IPS DF 4.7 (cell line): Measurements from ENCODE around the gene KIZ.

Source experiments
- DNase-seq: peaks from one replicate; pipeline ENCODE4 v3.0.0-alpha.2; 2013; ENCODE audit warnings: low spot score; ENCODE audit errors: extremely low read depth

The KIZ gene, protein sequence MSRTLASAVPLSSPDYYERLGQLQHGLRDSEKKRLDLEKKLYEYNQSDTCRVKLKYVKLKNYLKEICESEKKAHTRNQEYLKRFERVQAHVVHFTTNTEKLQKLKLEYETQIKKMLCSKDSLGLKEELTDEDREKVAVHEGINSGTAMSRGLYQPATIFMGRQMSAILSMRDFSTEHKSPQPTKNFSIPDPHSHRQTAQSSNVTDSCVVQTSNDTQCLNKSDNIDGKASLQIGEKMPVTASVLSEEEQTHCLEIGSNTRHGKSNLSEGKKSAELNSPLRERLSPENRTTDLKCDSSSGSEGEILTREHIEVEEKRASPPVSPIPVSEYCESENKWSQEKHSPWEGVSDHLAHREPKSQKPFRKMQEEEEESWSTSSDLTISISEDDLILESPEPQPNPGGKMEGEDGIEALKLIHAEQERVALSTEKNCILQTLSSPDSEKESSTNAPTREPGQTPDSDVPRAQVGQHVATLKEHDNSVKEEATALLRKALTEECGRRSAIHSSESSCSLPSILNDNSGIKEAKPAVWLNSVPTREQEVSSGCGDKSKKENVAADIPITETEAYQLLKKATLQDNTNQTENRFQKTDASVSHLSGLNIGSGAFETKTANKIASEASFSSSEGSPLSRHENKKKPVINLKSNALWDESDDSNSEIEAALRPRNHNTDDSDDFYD

DNA sequence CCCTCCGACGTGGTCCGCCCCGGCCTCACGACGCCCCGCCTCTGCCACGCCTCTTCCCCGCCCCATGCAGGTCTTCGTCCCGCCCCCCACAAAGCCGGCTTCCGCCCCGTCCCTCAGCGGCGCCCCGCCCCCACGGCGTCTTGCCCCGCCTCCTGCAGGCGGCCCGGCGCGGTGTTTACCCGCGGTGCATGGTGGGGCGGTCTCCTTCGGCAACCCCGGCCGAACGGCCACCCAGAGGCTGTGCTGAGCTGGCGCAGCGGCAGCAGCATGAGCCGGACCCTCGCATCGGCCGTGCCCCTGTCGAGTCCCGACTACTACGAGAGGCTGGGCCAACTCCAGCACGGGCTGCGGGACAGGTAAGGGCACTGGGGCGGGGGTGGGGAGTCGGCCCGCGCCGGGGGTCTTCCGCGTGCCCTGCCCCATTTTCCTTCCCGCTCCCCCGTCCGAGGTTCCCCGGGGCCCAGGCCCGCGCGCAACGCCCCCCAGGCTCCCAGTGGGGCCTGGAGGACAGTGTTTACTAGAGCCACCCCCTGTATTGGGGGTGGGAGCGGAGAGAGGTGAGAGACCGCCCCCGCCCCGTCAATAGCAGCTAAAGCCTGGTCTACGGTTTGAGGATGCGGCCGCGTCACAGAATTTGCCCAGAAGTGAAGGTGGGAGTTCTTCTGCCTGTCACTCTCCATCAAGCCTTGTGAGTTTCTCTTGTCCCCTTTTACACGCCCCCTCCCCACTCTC lies at the start of gene KIZ:
TSS of gene KIZ (plus strand) at position 234 of the 732 bp plus-strand sequence. CDS start at position 268, 34 bp downstream.
- no peak for DNase-seq

DNA sequence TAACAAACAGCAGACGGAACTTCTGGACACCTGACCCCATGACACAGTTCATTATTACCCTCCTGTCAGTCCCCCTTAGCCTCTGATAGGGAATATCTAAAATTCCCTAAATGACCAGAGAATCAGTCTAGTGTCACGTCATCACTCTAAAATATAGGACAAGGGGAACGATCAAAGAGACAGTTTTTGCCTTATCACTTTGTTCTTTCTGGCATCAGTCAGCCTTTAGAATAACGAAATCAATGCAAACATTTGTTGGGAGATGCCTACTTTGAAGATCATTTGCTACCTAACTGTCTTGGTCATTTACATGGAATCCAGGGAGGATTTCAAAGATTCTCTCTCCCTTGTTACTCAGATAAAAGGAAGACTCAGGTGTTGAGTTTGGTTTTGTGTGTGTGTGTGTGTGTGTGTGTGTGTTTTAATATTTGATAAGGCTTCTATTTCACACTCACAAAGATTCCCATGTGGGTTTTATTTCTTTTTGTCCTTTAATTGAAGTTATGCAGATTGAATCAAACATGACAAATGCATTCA lies 48.0 kb upstream of the KIZ start:
- no peak for DNase-seq

- no peak for DNase-seq
Measured at GRCh38 chr20:21082584-21082983, 43.3 kb upstream of the KIZ start.

DNA sequence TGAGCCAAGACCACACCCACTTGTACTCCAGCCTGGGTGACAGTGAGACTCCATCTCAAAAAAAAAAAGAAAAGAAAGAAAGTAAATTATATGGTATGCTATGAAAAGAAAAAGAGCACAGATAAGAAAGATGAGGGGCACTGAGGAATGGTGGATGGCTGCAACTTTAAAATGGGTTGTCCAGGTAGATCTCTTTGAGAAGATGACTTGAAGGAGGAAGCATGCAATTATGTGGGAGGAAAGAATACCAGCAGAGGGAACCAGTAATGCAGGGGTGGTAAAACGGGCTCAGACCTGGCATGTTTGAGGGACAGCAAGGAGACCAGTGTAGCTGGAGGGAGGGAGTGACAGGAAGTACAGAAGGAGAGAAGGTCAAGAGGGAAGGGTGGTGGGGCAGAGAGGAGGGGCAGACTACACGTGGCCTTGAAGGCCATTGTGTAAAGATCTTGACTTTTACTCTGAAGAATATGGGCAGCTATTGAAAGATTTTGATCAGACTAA lies 42.0 kb upstream of the KIZ start:
- no peak for DNase-seq

DNA sequence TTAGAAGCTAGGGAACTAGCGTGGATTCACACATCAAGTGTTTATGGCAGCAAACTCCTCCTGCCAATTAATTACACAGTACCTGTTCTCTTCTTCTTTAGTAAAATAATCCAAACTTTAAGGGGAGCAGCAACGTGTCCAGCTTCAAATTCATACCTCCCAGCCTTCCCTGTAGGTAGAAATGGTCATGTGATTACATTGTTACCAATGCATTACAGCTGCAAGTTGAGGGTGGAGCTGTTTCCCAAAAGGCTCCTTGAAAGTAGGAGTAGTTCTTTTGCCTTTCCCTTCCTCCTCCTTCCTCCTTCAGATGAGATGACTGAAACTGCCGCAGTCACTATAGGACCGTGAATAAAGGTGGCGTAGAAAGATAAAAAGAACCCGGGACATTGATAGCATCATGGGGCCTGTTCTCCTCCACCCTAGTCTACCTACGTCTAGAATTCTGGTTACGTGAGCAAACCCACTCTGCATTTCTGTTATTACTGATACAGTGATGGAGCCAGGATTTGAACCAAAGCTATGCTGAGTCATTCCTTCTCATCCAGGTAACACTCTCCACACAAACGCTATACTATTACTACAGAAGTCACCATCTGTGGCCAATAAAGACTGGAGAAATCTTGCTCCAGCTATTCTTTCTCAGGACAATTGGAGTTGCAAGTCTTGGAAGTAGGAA lies 37.9 kb upstream of the KIZ start:
- no peak for DNase-seq

GRCh38 chr20:21089391-21089790 lies 36.5 kb upstream of the KIZ start:
- no peak for DNase-seq

GRCh38 chr20:21090111-21090618 lies 35.7 kb upstream of the KIZ start:
- DNase-seq, result no peak

- DNase-seq, result no peak
Measured at GRCh38 chr20:21090721-21091120, 35.2 kb upstream of the KIZ start.

DNA sequence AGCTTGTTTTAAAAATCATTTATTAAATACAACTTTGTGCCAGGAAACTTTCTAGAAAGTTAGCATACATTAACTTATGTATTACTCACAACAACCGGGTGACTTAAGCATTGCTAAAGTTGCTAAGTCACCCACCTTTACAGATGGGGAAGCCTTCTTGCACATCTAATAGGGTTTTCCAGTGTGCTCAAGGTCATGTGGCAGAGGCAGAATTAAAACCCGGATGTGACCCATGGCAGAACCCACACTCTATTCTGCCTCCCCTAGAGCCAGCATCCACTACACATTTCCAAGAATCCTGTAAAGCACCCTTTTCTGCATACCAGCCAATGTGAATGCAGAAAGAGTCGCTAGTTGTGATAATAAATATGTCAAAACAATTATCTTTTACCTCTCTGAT lies 33.1 kb upstream of the KIZ start:
- no peak for DNase-seq

DNA sequence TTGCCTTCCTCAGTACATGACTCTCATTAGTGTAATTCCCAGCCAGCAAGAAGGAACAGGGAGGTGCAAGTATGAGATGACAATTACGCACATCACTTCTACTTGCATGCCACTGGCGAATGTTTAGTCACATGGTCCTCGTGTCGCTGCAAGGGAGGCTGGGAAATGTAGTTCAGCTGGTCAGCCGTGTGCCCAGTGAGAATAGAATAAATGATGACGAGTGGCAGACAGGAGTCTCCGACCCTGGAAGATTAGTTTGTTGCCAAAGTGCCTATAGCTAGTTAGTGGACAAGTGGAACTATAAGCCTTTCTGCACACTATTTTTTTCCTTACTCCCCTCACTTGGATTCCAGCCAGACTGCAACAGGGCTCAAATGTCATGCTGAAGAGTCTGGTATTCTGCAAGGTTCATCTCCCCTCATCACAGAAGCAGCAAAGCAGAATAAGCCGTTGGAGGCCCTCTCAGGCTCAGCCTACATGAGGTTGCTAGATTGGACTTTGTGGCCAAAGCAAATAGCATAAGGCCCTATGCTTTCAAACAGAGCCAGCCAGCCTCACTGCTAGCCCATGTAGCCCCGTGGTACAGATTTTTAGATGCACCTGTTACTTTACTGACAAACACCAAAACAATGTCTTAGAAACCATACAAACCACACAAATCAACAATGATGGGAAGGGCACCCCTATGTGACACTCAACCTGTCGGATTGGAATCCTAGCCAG lies 29.4 kb upstream of the KIZ start:
- no peak for DNase-seq

GRCh38 chr20:21099751-21100577 lies 25.9 kb upstream of the KIZ start:
- no peak for DNase-seq

DNA sequence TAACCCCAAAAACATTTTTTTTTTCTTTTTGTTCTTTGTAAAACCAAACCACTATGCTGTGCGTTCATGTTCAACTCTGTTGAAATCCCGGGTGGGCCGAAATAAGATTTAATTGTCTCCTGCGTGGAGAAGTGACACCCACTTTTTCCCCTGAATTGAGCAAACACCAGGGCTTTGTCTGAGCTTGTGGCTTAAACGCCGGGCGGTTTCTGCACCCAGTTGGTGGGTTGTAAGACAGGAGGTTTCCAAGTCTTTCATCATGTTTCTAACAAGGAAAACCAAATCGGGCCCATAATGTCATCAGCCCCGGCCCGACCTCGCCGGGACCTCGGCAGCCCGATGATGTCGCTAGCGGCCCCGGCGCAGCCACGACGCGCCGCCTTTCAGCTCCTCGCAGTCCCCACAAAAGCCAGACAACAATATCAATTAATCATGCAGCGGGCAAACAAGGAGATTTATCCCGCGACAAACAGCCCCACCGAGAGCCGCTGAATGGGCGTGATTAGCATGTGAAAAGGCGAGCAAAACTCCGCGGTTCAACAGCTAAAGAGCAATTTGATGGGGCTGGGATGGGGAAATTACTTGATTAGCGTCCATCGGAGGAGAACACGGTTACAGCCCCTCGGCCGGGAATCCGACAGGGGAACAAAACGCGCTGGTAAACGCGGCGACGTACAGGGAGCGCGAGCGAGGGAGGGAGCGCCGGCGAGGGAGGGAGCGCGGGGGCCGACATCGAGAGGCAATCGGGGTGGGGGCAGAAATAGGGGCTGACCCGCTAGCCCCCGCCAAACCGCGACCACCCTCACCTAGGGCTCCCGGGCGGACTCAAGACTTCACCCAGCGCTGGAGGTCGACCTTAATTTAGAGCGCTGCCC lies 25.1 kb upstream of the KIZ start:
- DNase-seq, result no peak

- DNase-seq, result no peak
Measured at GRCh38 chr20:21101453-21101931, 24.4 kb upstream of the KIZ start.

DNA sequence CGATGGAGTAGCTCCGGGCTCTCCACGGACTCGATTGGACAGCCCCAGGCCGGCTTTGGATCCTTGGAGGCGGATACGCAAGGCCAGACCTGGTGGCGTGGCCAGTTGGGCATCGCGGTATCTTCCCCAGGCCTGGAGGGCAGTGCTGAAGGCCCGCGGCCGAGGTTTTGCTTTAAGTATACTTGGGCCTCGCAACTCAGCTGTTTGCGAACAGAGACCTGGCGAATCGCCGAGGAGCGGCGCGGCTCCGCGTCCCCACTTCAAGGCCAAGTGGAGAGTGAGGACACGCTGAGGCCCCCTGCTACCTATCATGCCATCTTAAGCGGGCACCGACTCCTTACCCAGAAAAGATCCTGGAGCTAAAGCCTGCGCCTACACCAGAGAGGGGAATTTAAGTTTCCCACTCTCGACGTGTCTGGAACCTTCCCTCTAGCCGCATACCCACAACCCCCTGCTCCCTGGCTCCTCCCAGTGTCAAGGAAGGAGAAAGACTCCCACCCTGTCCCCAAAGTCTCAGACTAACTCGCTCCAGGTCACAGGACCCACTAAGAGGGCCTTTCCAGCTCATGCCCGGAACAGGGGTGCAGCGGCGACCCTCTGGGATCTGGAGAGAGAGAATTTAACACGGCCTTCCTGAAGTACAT lies 23.8 kb upstream of the KIZ start:
- no peak for DNase-seq

DNA sequence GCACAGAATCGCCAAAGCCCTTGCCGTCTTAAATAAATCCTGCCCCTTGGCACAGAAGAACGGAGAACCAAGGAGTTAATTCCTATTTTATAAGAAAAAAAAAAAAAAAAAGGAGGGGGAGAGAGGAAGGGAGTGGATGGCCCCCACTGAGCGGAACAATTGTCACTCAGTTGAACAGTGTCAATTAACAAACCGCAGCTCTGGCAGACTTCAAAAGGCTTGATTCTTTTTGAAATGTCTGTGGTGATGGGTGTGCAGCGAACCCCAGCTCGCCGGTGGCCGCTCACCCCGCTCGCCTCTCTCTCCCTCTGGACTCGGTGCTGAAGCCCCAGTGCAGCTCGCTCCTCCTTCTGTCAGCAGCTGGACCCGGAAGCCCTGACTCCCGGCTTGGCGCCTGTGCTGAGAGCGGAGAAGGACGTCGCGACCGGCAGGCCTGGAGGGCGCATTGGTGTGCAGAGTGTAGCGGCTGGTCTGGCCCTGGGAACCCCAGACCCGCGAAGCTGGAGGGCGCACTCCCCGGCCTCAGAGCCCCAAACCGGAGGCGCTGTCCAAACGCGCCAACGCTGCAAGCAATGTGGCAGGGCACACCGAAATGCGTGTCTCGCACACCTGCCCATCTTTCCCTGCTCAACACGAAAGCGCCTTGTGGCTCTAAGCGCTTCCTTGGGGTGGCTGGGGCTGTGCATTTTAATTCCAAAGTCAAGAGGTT lies 23.1 kb upstream of the KIZ start:
- DNase-seq, result no peak

GRCh38 chr20:21103582-21104465 lies 22.1 kb upstream of the KIZ start:
- DNase-seq, result no peak
